Glutamatergic neuron (in vitro differentiated cells): ENCODE results near the gene DNM3. TPM values are rescaled to one million over a fixed set of nuclear protein-coding genes. Genes with fewer than 3 reads are reported as not detected.

Experiments used
- DNase-seq: peaks from one replicate; pipeline ENCODE4 v3.0.0; 2022
- H3K27ac Mint-ChIP-seq: one replicate; pipeline ENCODE4 v1.8.0; 2020; ENCODE audit warnings: mild to moderate bottlenecking, mixed read lengths, inconsistent platforms; ENCODE audit not compliant: unreplicated experiment
- H3K27me3 Mint-ChIP-seq: one replicate; pipeline ENCODE4 v1.8.0; 2020; ENCODE audit warnings: mild to moderate bottlenecking, moderate library complexity, mixed read lengths, inconsistent platforms; ENCODE audit not compliant: unreplicated experiment
- H3K36me3 Mint-ChIP-seq: one replicate; pipeline ENCODE4 v1.8.0; 2020; ENCODE audit warnings: mild to moderate bottlenecking, mixed read lengths, inconsistent platforms; ENCODE audit not compliant: unreplicated experiment
- H3K4me1 Mint-ChIP-seq: one replicate; pipeline ENCODE4 v1.8.0; 2020; ENCODE audit warnings: mild to moderate bottlenecking, low read depth, mixed read lengths, inconsistent platforms; ENCODE audit not compliant: unreplicated experiment
- H3K4me3 Mint-ChIP-seq: one replicate; pipeline ENCODE4 v1.8.0; 2020; ENCODE audit warnings: mild to moderate bottlenecking, mixed read lengths, inconsistent platforms; ENCODE audit not compliant: unreplicated experiment
- H3K9me3 Mint-ChIP-seq: one replicate; pipeline ENCODE4 v1.8.0; 2020; ENCODE audit warnings: mild to moderate bottlenecking, moderate library complexity, mixed read lengths, inconsistent platforms; ENCODE audit not compliant: unreplicated experiment
- total RNA-seq: library from RNA; stranded (reverse); fragmentation: NEBNext Ultra II Directional; extraction: Animal tissue kit (Norgen Biotek cat#: 25700); gene quantifications from one replicate; pipeline ENCODE4 v1.2.1, GENCODE V29; 2021; ENCODE audit not compliant: unreplicated experiment
- TF ChIP-seq, protein P1 (sequence below): fragments of 200-600 bp; sonication (generic); IDR thresholded peaks from one replicate; pipeline ENCODE4 v1.5.0; 2021; ENCODE audit not compliant: partially characterized antibody, unreplicated experiment

Gene DNM3
- total RNA-seq, 1 donor from 2014 or later: 11.4 TPM

DNA sequence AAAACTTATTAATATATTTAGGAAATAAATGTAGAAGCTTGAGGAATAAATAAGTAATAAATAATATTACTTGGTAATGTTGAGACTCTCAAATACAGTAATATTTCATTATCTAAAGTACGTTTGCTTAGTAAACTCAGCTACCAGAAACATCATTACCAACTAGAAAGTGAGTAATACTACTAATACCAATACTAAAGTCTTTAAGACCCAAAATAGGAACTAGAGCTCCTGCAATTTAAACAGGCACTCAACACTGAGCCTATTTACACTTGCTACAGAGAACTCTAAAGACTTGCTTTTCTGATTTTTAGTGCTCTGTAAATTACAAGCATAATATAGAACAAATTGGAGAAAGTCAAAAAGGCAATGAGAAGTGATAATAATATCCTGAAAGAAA lies 565.7 kb downstream of the DNM3 start:
- Mint-ChIP-seq H3K4me1 (no peaks in the 10 kb centered on the region), H3K36me3 (no peaks in the 10 kb centered on the region), H3K9me3 (no peaks in the 10 kb centered on the region), H3K27ac (no peak overlapping the region), H3K27me3 (no peaks in the 10 kb centered on the region), H3K4me3 (no peak overlapping the region)
- no peak for DNase-seq
- TF ChIP-seq, protein P1, sequence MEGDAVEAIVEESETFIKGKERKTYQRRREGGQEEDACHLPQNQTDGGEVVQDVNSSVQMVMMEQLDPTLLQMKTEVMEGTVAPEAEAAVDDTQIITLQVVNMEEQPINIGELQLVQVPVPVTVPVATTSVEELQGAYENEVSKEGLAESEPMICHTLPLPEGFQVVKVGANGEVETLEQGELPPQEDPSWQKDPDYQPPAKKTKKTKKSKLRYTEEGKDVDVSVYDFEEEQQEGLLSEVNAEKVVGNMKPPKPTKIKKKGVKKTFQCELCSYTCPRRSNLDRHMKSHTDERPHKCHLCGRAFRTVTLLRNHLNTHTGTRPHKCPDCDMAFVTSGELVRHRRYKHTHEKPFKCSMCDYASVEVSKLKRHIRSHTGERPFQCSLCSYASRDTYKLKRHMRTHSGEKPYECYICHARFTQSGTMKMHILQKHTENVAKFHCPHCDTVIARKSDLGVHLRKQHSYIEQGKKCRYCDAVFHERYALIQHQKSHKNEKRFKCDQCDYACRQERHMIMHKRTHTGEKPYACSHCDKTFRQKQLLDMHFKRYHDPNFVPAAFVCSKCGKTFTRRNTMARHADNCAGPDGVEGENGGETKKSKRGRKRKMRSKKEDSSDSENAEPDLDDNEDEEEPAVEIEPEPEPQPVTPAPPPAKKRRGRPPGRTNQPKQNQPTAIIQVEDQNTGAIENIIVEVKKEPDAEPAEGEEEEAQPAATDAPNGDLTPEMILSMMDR: no peak

- Mint-ChIP-seq H3K27ac (no peak overlapping the region), H3K4me1 (no peaks in the 10 kb centered on the region), H3K36me3 (no peaks in the 10 kb centered on the region), H3K4me3 (no peak overlapping the region), H3K9me3 (no peaks in the 10 kb centered on the region), H3K27me3 (no peaks in the 10 kb centered on the region)
- TF ChIP-seq, protein P1: no peak
- no peak for DNase-seq
Observed at GRCh38 chr1:172408958-172409357, 567.7 kb downstream of the DNM3 start.

DNA sequence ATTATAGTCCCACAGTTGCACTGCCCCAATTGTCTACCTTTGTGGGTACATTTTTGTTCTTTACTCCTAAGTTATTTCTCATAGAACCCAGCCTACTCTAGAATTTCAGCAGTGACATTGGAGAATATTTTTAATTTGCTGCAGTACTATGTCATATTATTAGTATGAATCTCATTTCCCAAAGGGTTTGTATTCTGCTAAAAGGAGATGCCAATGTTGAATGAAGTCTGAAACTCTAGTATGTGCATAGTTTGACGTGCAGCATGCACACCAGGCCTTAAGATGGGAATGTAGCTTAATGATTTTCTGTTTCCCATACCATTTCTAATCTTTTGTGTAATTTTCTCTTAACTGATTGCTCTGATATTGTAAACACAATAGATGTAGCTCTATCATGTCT lies 568.7 kb downstream of the DNM3 start:
- Mint-ChIP-seq H3K4me3 (no peak overlapping the region), H3K27me3 (no peaks in the 10 kb centered on the region), H3K27ac (no peak overlapping the region), H3K9me3 (no peaks in the 10 kb centered on the region), H3K4me1 (no peaks in the 10 kb centered on the region), H3K36me3 (no peaks in the 10 kb centered on the region)
- TF ChIP-seq, protein P1: no peak
- DNase-seq: no peak

DNA sequence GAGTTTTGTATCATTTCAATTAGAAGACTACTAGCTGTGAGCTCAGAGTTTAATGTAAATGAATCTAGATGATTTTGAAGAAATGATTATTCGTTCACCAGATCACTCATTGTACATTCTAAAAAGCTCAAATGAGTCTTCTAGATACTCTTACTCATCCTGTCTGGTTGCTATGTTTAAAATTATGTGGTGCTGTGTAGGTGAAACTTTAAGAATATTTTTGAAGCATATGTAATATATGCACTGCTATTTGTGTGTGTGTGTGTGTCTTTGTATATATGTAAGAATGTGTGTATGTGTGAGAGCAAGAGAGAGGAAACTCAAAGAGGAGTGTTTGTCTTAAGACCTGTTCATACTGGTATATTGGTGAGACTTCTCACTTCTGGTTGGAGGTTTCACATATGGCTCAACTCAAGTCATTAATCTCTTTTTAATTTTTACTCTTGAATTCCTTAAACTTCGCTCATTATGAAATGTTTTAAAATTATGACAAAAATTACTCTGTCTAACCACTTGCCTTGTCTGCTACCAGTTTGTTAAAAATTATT lies 570.6 kb downstream of the DNM3 start:
- Mint-ChIP-seq H3K27ac (no peak overlapping the region), H3K9me3 (no peaks in the 10 kb centered on the region), H3K4me3 (no peak overlapping the region), H3K27me3 (no peaks in the 10 kb centered on the region), H3K4me1 (no peaks in the 10 kb centered on the region), H3K36me3 (no peaks in the 10 kb centered on the region)
- TF ChIP-seq, protein P1: no peak
- DNase-seq: no peak

DNA sequence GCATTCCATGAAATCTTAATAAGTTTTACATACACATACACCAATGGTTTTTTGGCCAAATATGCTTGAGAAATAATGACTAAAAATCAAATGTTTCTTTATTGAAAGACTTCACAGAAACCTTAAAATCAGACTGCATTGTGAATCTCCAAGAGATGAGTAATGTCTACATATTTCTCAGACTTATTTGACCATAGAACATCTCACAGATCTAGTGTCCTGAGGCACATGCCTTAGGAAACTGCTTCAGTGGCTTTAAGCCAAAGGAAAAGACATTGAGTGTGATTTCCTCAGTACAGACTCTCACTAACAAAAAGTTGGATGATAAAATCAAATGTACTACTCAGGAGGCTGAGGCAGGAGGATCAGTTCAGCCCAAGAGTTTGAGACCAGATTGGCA lies 573.0 kb downstream of the DNM3 start:
- TF ChIP-seq, protein P1: no peak
- H3K27me3 Mint-ChIP-seq: no peaks in the 10 kb centered on the region
- no peaks in the 10 kb centered on the region for H3K4me1 Mint-ChIP-seq
- no peaks in the 10 kb centered on the region for H3K36me3 Mint-ChIP-seq
- no peaks in the 10 kb centered on the region for H3K9me3 Mint-ChIP-seq
- H3K4me3 Mint-ChIP-seq: no peak overlapping the region
- DNase-seq: no peak
- no peak overlapping the region for H3K27ac Mint-ChIP-seq
